ENCODE measurements around the gene SORCS2. TPM values are rescaled to one million over a fixed set of nuclear protein-coding genes. Genes with fewer than 3 reads are reported as not detected.

SORCS2 gene
- total and polyA plus RNA-seq, 2 donors (not counting 1 experiment from before 2014, with no cell fraction given): not detected

DNA sequence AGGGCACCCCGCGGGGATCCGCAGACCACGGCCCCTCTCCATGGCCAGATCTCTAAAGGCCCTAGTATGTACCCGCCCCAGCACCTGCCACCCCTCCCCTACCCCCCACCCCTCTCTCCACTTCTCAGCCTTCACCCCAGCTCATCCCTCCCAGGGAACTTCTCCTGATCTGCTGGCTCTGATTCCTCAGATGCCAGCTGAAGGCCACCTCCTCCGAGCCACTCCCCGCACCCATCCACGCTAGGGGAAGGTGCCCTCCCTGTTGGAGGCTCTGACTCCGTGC lies 230.5 kb downstream of the SORCS2 start:
- ChIA-PET POLR2A (no interaction called here), CTCF (no interaction called here)
- Histone ChIP-seq H3K4me2 (replicated peaks; ENCODE audit: low read depth, low read length, poor library complexity, severe bottlenecking) (no peak overlapping the region), H2AFZ (ENCODE audit: insufficient read depth, low read depth, low read length, poor library complexity, severe bottlenecking) (no peak overlapping the region), H3K27me3 (replicated peaks in 1 of 4; ENCODE audit: control extremely low read depth in 1 of 4, control insufficient read depth in 3 of 4, insufficient read depth in 4 of 4, low read length in 3 of 4) (no peaks in the 10 kb centered on the region), H4K20me1 (ENCODE audit: control insufficient read depth, insufficient read depth, low read length, poor library complexity, severe bottlenecking) (no peaks in the 10 kb centered on the region), H3K79me2 (ENCODE audit: control insufficient read depth, insufficient read depth, low read length) (no peaks in the 10 kb centered on the region), H3K4me1 (ENCODE audit: control insufficient read depth in 2 of 2, insufficient read depth in 2 of 2, low read length in 2 of 2) (no peaks in the 10 kb centered on the region), H3K9me3 (ENCODE audit: control extremely low read depth in 1 of 3, control insufficient read depth in 2 of 3, insufficient read depth in 1 of 3, low read length in 2 of 3) (peaks cover 0 to 13% (median 0%) of the 10 kb centered on the region in 3 donors), H3K9ac (ENCODE audit: low read length) (no peak overlapping the region), H3K36me3 (replicated peaks in 1 of 2; ENCODE audit: control extremely low read depth in 1 of 2, control insufficient read depth in 1 of 2, extremely low read depth in 1 of 2, insufficient read depth in 2 of 2, low read length in 1 of 2) (no peaks in the 10 kb centered on the region), H3K4me3 (ENCODE audit: control extremely low read depth in 1 of 5, extremely low read depth in 1 of 5, insufficient read depth in 1 of 5, low read depth in 2 of 5, low read length in 4 of 5) (no peak overlapping the region), H3K27ac (ENCODE audit: low read length in 2 of 2) (no peak overlapping the region)
- H3K9me3 Mint-ChIP-seq (ENCODE audit: insufficient read depth): peaks cover 3% of the 10 kb centered on the region
- no peak for ATAC-seq (ENCODE audit: low read depth)
- WGBS (ENCODE audit: insufficient coverage): no CpG with 5 or more reads among the region's 9 CpGs
- H3K27me3 Mint-ChIP-seq: no peaks in the 10 kb centered on the region
- DNase-seq: no peak
- H3K4me1 Mint-ChIP-seq: no peaks in the 10 kb centered on the region
- no peak overlapping the region for H3K27ac Mint-ChIP-seq
- TF ChIP-seq, protein P1, sequence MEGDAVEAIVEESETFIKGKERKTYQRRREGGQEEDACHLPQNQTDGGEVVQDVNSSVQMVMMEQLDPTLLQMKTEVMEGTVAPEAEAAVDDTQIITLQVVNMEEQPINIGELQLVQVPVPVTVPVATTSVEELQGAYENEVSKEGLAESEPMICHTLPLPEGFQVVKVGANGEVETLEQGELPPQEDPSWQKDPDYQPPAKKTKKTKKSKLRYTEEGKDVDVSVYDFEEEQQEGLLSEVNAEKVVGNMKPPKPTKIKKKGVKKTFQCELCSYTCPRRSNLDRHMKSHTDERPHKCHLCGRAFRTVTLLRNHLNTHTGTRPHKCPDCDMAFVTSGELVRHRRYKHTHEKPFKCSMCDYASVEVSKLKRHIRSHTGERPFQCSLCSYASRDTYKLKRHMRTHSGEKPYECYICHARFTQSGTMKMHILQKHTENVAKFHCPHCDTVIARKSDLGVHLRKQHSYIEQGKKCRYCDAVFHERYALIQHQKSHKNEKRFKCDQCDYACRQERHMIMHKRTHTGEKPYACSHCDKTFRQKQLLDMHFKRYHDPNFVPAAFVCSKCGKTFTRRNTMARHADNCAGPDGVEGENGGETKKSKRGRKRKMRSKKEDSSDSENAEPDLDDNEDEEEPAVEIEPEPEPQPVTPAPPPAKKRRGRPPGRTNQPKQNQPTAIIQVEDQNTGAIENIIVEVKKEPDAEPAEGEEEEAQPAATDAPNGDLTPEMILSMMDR (IDR thresholded peaks at IDR 0.05): no peak
- TF ChIP-seq EZH2 (IDR thresholded peaks at IDR 0.05; ENCODE audit: borderline replicate concordance, insufficient read depth, low read depth, low read length, poor library complexity, severe bottlenecking): no peak
- intact Hi-C loops (cut with micrococcal nuclease): no loop called here
- H3K4me3 Mint-ChIP-seq: no peak overlapping the region

DNA sequence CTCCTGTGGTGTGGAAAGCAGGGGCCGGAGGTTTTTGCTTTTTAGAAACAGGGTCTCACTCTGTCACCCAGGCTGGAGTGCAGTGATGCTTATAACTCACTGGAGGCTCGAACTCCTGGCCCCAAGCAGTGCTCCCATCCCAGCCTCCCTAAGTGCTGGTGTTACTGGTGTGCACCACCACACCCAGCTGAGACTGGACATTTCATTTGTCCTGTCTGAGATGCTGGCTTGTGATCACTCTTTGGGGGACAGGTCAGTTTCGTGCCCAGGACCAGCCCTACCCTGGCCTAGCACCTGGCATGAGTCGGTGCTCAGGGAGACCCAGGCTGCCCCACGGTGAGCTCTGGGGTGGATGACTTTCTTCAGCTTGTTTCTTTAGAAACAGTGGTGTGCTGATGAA lies 231.1 kb downstream of the SORCS2 start:
- Mint-ChIP-seq H3K27ac (no peak overlapping the region), H3K4me3 (no peak overlapping the region), H3K27me3 (no peaks in the 10 kb centered on the region), H3K4me1 (no peaks in the 10 kb centered on the region), H3K9me3 (ENCODE audit: insufficient read depth) (no peaks in the 10 kb centered on the region)
- H3K9ac ChIP-seq (ENCODE audit: low read length): no peak overlapping the region
- H3K79me2 ChIP-seq (ENCODE audit: control insufficient read depth, insufficient read depth, low read length): no peaks in the 10 kb centered on the region
- peaks cover 0 to 7% (median 0%) of the 10 kb centered on the region in 3 donors for H3K9me3 ChIP-seq (ENCODE audit: control extremely low read depth in 1 of 3, control insufficient read depth in 2 of 3, insufficient read depth in 1 of 3, low read length in 2 of 3)
- no peaks in the 10 kb centered on the region for H3K27me3 ChIP-seq (replicated peaks in 1 of 4; ENCODE audit: control extremely low read depth in 1 of 4, control insufficient read depth in 3 of 4, insufficient read depth in 4 of 4, low read length in 3 of 4)
- H4K20me1 ChIP-seq (ENCODE audit: control insufficient read depth, insufficient read depth, low read length, poor library complexity, severe bottlenecking): no peaks in the 10 kb centered on the region
- intact Hi-C loops (cut with micrococcal nuclease): no loop called here
- WGBS (ENCODE audit: insufficient coverage): 80% methylated on average over 2 of the region's 5 CpGs
- TF ChIP-seq, protein P1 (IDR thresholded peaks at IDR 0.05): no peak
- ChIA-PET CTCF (no interaction called here), POLR2A (no interaction called here)
- DNase-seq (no peak), ATAC-seq (ENCODE audit: low read depth) (no peak)
- no peak overlapping the region for H3K27ac ChIP-seq (ENCODE audit: low read length in 2 of 2)
- H3K36me3 ChIP-seq (replicated peaks in 1 of 2; ENCODE audit: control extremely low read depth in 1 of 2, control insufficient read depth in 1 of 2, extremely low read depth in 1 of 2, insufficient read depth in 2 of 2, low read length in 1 of 2): no peaks in the 10 kb centered on the region
- no peak overlapping the region for H3K4me2 ChIP-seq (replicated peaks; ENCODE audit: low read depth, low read length, poor library complexity, severe bottlenecking)
- H2AFZ ChIP-seq (ENCODE audit: insufficient read depth, low read depth, low read length, poor library complexity, severe bottlenecking): no peak overlapping the region
- H3K4me1 ChIP-seq (ENCODE audit: control insufficient read depth in 2 of 2, insufficient read depth in 2 of 2, low read length in 2 of 2): no peaks in the 10 kb centered on the region
- H3K4me3 ChIP-seq (ENCODE audit: control extremely low read depth in 1 of 5, extremely low read depth in 1 of 5, insufficient read depth in 1 of 5, low read depth in 2 of 5, low read length in 4 of 5): no peak overlapping the region
